DND-41 (cell line): ENCODE results near the gene DDX28.

ENCODE experiments used
- CTCF ChIP-seq: IDR thresholded peaks from 2 replicates; pipeline ENCODE4 v1.5.1; 2012; ENCODE audit warnings: borderline replicate concordance, low read length, moderate library complexity, mild to moderate bottlenecking; ENCODE audit not compliant: poor library complexity, severe bottlenecking; ENCODE audit errors: extremely low read depth
- EZH2 ChIP-seq: IDR thresholded peaks from 3 replicates; pipeline ENCODE4 v1.6.1; 2012; ENCODE audit warnings: borderline replicate concordance, low read depth, mild to moderate bottlenecking, moderate library complexity, low read length, inconsistent platforms; ENCODE audit not compliant: severe bottlenecking

- TF ChIP-seq EZH2 (no peak), CTCF (no peak)
These were observed 46.6 kb upstream of the DDX28 start for GRCh38 chr16:68069511-68070248.
